GM18858 (cell line): Measurements from ENCODE around the gene NCKAP5.

Experiments used
- ATAC-seq: cut with Tn5 transposase; IDR thresholded peaks from one replicate; pipeline ENCODE4 v1.9.1; 2021; ENCODE audit not compliant: unreplicated experiment

The NCKAP5 gene

GRCh38 chr2:132627536-132627935, 940.7 kb downstream of the NCKAP5 start:
- no peak for ATAC-seq

DNA sequence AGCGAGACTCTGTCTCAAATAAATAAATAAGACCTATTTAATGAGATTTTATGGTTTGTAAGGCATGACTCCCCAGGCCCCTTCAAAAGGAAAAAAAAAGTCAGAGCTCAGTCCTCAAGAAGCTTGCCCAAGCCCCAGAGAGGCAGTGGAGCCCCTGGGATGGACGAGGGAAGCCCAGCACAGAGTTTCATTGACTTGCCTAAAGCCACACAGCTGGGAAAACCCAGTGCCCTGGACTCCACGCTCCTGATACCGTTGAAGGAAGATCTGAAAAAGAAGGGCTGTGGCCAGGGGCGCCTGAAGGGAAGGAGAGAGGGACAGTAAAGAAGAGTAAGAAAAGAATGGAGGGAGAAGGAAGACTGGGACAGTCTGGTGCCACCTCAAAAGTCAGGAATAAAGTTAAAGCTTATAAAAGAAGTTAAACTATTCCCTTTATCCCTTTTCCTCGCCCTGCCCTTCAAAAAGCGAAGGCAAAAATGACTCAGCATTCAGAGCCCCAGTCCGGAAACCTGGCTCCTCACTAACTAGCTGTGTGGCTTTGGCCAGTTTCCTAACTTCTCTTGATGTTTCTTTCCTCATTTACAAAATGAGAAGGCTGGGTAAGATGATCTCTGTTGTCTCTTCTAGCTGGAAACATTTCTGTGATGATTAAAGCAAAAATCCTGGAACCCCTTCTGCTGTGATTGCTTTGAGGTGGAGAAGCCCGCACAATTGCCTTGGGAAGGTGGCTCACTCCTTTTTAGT, 945.0 kb downstream of the NCKAP5 start:
- no peak for ATAC-seq
